ENCODE results near the gene TPST1.
A peak's percentile ranks its signal among the peaks of the same experiment; 100 is the strongest.
"Not testable (repeated sequence)": the region's sequence is repeated elsewhere in the genome, so short reads cannot be mapped to it uniquely, and the experiment has no call there.

The TPST1 gene

GRCh38 chr7:66400400-66400799 lies 195.3 kb downstream of the TPST1 start:
- H3K4me3 Mint-ChIP-seq, result no peak overlapping the region
- H3K27ac Mint-ChIP-seq, result no peak overlapping the region
- H3K9me3 Mint-ChIP-seq, result peaks cover 12% of the 10 kb centered on the region
- peaks cover 30% of the 10 kb centered on the region for H3K36me3 Mint-ChIP-seq (ENCODE audit: low read depth)
- DNase-seq, result no peak
- H3K4me1 Mint-ChIP-seq (ENCODE audit: low read depth), result no peaks in the 10 kb centered on the region
- H3K27me3 Mint-ChIP-seq, result no peaks in the 10 kb centered on the region

- H3K4me1 Mint-ChIP-seq (ENCODE audit: low read depth); DNase-seq; H3K27me3 Mint-ChIP-seq; H3K4me3 Mint-ChIP-seq; H3K27ac Mint-ChIP-seq: not testable (repeated sequence)
- Mint-ChIP-seq H3K36me3 (ENCODE audit: low read depth) (peaks cover 29% of the 10 kb centered on the region), H3K9me3 (peaks cover 12% of the 10 kb centered on the region)
Observed at GRCh38 chr7:66401126-66401525, 196.0 kb downstream of the TPST1 start.

DNA sequence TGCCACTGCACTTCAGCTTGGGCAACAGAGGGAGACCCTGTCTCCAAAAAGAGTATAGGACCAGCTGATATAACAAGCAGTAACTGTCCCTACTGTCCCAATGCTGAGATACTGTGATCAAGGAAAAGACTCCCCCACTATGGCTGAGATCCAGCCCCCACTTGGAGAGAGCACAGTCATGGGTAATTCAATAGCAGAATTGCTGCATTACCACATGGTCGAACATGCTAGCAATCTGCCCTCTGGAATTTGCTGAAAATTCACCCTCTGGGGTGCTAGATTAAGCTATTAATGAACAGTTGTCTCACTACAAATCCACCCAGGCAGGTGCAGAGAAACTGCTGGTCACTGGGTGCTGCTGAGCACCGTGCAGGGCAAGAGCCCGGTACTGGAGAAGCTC lies 196.8 kb downstream of the TPST1 start:
- not testable (repeated sequence) for H3K4me3 Mint-ChIP-seq; DNase-seq; H3K4me1 Mint-ChIP-seq (ENCODE audit: low read depth); H3K27me3 Mint-ChIP-seq; H3K27ac Mint-ChIP-seq
- peaks cover 12% of the 10 kb centered on the region for H3K9me3 Mint-ChIP-seq
- H3K36me3 Mint-ChIP-seq (ENCODE audit: low read depth), result peaks cover 33% of the 10 kb centered on the region

- Mint-ChIP-seq H3K27ac (no peak overlapping the region), H3K4me3 (no peak overlapping the region), H3K4me1 (ENCODE audit: low read depth) (no peaks in the 10 kb centered on the region), H3K27me3 (no peaks in the 10 kb centered on the region), H3K9me3 (peaks cover 12% of the 10 kb centered on the region), H3K36me3 (ENCODE audit: low read depth) (peaks cover 36% of the 10 kb centered on the region)
- DNase-seq, result no peak
Observed at GRCh38 chr7:66403564-66403963, 198.4 kb downstream of the TPST1 start.

DNA sequence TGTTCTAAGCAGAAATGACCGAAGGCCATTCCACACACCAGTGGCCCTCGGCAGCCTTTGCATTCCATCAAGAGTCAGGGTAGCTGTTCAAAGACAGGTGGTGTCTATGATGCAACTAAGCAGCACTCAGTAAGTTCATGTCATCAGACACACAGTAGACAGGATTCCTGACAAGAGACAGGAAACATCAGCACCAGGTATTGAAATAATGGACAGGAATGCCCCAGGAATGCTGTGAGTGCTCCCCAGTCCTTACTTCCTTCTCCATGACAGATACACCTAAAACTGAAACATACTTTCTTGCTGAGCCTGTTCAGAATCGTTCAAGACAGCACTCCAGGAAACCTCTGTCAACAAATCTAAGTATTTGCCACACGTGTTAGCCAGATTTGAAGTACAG lies 204.4 kb downstream of the TPST1 start:
- Mint-ChIP-seq H3K4me1 (ENCODE audit: low read depth) (peaks cover 14% of the 10 kb centered on the region), H3K9me3 (peaks cover 2% of the 10 kb centered on the region), H3K4me3 (no peak overlapping the region), H3K36me3 (ENCODE audit: low read depth) (peaks cover 13% of the 10 kb centered on the region), H3K27me3 (no peaks in the 10 kb centered on the region), H3K27ac (peak overlapping the region; percentile 9)
- no peak for DNase-seq
